Putamen (tissue), 1 donor: ENCODE data around the gene PCGF3.
"Not testable (repeated sequence)": the region's sequence is repeated elsewhere in the genome, so short reads cannot be mapped to it uniquely, and the experiment has no call there.

Experiments used
- DNase-seq: peaks from one replicate; pipeline ENCODE4 v3.0.0-alpha.2; 2016; ENCODE audit warnings: low spot score

The PCGF3 gene

GRCh38 chr4:668219-668618 lies 37.4 kb upstream of the PCGF3 start:
- not testable (repeated sequence) for DNase-seq

- DNase-seq: not testable (repeated sequence)
Measured at GRCh38 chr4:669806-670559, 35.6 kb upstream of the PCGF3 start.

GRCh38 chr4:671769-672168 lies 33.9 kb upstream of the PCGF3 start:
- DNase-seq: no peak

GRCh38 chr4:673349-674091 lies 32.1 kb upstream of the PCGF3 start:
- DNase-seq: no peak

GRCh38 chr4:674172-675035 lies 31.2 kb upstream of the PCGF3 start, which contains the start of the genes ATP5ME and MYL5:
TSS of gene ATP5ME (minus strand) at chr4:674276. CDS start at chr4:674247, 29 bp downstream.
TSS of gene MYL5 (plus strand) at chr4:674542. CDS start at chr4:678027, 3,485 bp downstream.
- peak; percentile 96 for DNase-seq

- no peak for DNase-seq
Measured at GRCh38 chr4:675036-675882, 30.4 kb upstream of the PCGF3 start.

- no peak for DNase-seq
Measured at GRCh38 chr4:675980-676870, 29.4 kb upstream of the PCGF3 start.

GRCh38 chr4:676871-677235 lies 28.8 kb upstream of the PCGF3 start:
- DNase-seq: no peak

GRCh38 chr4:677431-678293 lies 28.0 kb upstream of the PCGF3 start:
- DNase-seq: peak; percentile 40

- DNase-seq: no peak
Measured at GRCh38 chr4:678331-679103, 27.1 kb upstream of the PCGF3 start.

GRCh38 chr4:679104-679481 lies 26.5 kb upstream of the PCGF3 start:
- no peak for DNase-seq

GRCh38 chr4:679629-680028 lies 26.0 kb upstream of the PCGF3 start:
- DNase-seq: no peak

GRCh38 chr4:680091-680490 lies 25.5 kb upstream of the PCGF3 start:
- DNase-seq: no peak

- no peak for DNase-seq
Measured at GRCh38 chr4:680551-680927, 25.1 kb upstream of the PCGF3 start.

GRCh38 chr4:680928-681645 lies 24.5 kb upstream of the PCGF3 start:
- DNase-seq: no peak

GRCh38 chr4:681736-682451 lies 23.7 kb upstream of the PCGF3 start:
- DNase-seq: no peak

GRCh38 chr4:682490-683172 lies 23.0 kb upstream of the PCGF3 start:
- no peak for DNase-seq
